Astrocyte of the spinal cord (primary cell): ENCODE data around the gene ZNF638.

Experiments
- DNase-seq: peaks from one replicate; pipeline ENCODE4 v3.0.0; 2011; ENCODE audit warnings: low read depth, low spot score
- H3K4me3 ChIP-seq: 2 replicates; pipeline ENCODE4 v1.5.1; 2011; ENCODE audit warnings: low read depth, mild to moderate bottlenecking, low read length, moderate library complexity
- in situ Hi-C: cut with HindIII; loops from 2 replicates; pipeline ENCODE4 v1.10.0; 2017; ENCODE audit warnings: low sequenced_read_pairs
- TF ChIP-seq, protein P1 (sequence below): IDR thresholded peaks from 2 replicates; pipeline ENCODE4 v1.5.1; 2012; ENCODE audit warnings: low read depth, mild to moderate bottlenecking, low read length, inconsistent platforms

ZNF638 gene

DNA sequence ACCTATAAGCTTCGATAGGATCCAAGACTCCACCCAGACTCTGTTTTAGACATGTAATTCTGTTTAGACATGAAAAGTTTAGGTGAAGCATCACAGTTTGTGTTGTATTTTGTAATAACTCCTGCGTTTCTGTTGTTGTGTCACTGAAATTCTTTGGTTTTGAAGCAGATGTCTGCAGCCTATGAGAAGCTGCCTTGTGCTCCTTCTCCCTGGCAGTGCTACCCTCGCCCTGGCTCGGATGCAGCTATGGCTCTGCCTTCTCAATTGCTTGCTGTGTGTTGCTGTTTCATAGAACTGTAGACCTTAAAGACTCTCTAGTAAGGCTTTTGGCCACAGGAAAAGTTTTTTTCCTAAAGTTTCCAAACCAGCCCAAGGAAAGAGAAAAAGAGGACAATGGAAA, 40.2 kb upstream of the ZNF638 start:
- TF ChIP-seq, protein P1, sequence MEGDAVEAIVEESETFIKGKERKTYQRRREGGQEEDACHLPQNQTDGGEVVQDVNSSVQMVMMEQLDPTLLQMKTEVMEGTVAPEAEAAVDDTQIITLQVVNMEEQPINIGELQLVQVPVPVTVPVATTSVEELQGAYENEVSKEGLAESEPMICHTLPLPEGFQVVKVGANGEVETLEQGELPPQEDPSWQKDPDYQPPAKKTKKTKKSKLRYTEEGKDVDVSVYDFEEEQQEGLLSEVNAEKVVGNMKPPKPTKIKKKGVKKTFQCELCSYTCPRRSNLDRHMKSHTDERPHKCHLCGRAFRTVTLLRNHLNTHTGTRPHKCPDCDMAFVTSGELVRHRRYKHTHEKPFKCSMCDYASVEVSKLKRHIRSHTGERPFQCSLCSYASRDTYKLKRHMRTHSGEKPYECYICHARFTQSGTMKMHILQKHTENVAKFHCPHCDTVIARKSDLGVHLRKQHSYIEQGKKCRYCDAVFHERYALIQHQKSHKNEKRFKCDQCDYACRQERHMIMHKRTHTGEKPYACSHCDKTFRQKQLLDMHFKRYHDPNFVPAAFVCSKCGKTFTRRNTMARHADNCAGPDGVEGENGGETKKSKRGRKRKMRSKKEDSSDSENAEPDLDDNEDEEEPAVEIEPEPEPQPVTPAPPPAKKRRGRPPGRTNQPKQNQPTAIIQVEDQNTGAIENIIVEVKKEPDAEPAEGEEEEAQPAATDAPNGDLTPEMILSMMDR, result no peak
- H3K4me3 ChIP-seq, result no peak overlapping the region
- DNase-seq, result no peak
- in situ Hi-C loops, result no loop called here

DNA sequence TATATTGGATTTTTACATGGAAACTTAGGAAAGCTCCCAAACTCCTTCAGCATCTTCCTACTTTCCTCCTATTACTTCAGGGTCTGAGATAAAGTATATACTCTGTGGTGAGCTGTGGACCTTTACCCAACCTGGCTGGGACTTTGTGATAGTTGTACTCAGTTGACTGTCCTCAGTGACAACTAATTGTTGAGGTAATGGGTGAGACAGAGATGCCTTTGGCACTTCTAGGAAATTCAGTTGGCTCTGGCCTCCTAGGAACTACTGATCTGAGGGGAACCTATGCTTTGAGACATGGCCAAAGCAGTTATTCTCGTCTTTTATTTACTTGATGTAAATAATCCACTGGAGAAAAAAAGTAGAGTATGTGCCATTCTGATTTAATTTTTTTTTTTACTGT, 39.4 kb upstream of the ZNF638 start:
- H3K4me3 ChIP-seq, result no peak overlapping the region
- TF ChIP-seq, protein P1, result no peak
- in situ Hi-C loops, result no loop called here
- DNase-seq, result no peak

DNA sequence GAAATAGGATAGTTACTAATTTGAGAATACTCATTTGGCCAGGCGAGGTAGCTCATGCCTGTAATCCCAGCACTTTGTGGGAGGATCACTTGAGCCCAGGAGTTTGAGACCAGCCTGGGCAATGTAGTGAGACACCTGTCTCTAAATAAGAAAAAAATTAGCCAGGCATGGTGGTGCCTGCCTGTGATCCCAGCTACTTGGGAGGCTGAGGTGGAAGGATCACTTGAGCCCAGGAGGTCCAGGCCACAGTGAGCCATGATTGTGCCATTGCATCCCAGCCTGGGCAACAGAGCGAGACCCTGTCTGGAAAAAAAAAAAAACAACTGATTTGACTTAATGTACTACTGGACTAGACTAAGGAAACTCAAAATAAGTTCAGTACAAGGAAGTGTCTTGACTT, 32.7 kb upstream of the ZNF638 start:
- in situ Hi-C loops, result no loop called here
- TF ChIP-seq, protein P1, result no peak
- DNase-seq, result no peak

DNA sequence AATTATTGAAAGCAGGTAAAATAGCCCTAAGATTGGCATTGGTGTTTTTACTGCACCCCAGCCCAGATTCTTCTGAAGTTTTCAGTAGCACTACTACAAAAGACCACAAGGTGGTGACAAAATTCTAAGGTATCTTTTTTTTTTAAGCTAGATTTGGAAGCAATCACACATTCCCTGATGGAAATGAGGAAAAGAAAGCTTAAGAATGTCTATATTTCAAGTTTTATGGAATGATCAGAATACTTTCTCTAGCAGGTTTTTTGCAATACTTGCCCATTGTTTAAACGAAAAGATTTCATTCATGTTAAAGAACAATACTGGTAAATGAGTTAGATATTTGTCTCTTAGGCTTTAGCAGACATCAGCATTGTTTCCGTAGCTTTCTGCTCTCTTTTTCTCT, 32.1 kb upstream of the ZNF638 start:
- H3K4me3 ChIP-seq, result no peak overlapping the region
- in situ Hi-C loops, result no loop called here
- TF ChIP-seq, protein P1, result peak; percentile 71
- DNase-seq, result peak; percentile 55

More for the DNA sequence above, 32.7 kb upstream of the ZNF638 start:
- no peak overlapping the region for H3K4me3 ChIP-seq

DNA sequence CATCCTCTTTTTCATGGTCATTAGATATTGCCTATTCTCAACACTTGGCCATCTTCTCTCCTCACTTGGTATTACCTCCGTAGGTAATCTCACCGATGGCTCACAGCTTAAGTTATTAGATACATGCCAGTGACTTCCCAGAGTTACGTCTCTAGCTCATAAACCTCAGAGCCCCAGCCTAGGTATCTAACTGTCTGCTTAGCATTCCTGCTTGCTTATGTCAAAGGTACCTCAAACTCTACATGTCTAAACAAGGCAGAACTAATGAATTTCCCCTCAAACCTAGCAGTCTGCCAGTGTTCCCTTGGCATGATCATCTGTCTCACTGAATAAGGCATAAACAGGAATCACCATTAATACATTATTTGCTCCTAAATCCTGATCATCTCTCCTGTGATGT, 27.7 kb upstream of the ZNF638 start:
- DNase-seq, result no peak
- TF ChIP-seq, protein P1, result no peak
- in situ Hi-C loops, result no loop called here
- no peak overlapping the region for H3K4me3 ChIP-seq

DNA sequence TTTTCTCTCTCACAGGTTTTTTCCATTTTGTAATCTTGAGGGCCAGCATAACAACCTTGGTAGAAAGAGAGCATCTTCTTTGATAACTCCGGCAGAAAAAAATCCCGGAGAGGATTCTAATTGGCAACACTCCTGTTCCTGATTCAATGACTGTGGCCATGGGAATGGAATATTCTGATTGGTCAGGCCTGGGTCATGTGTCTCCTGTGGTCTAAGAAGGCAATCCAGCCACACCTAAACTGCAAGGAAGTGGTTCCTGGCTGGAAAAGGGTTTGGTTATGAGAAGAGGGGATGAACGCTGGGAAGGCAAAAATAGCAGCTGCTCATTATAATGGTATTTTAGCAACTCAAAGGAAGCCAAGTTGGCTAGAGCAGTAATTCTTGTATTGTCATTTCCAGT, 24.8 kb upstream of the ZNF638 start:
- in situ Hi-C loops, result no loop called here
- H3K4me3 ChIP-seq, result no peak overlapping the region
- TF ChIP-seq, protein P1, result no peak
- DNase-seq, result peak; percentile 66
